DMS114 treated with DMSO at 0.1 percent for 48 hours (cell line): ENCODE results near the gene BTC.
"Not testable (repeated sequence)": the region's sequence is repeated elsewhere in the genome, so short reads cannot be mapped to it uniquely, and the experiment has no call there.

Experiments used
- DNase-seq: peaks from one replicate; lab custom pipeline; 2025; ENCODE audit not compliant: unreplicated experiment; lab: John Stamatoyannopoulos, UW

The BTC gene, protein sequence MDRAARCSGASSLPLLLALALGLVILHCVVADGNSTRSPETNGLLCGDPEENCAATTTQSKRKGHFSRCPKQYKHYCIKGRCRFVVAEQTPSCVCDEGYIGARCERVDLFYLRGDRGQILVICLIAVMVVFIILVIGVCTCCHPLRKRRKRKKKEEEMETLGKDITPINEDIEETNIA

DNA sequence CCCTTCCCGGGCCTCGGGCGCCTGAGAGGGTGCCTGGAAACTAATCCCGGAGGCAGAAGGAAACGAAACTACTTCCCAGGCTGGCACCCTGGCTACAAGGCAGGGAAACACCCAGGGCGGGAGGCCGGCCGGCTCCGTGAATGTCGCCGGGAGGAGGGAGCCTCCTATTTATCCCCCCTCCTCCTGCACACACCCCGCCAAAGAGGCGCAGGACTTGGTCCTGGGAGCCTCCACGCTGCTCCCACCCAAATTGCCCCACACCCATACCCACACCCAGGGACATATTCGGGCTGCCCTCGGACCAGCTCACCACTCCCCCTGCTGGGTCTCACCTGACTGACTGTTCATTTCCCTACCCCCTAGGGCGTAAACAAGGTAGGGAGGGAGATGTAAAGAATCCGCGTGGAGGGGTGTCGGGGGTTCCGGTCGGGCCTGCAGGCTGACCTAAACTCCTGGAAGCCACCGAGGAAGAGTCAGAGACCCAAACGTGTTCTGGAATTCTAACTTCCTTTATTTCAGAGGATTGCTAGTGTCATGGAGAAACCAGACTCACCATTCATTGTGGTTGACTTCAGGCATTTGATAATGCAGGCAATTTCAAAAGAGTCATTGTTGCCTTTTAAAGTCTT lies at the start of gene BTC:
Gene BTC, minus strand, starts transcription at position 142 of the 629 bp plus-strand sequence. CDS start 198 bp downstream, outside the sequence.
- no peak for DNase-seq

DNA sequence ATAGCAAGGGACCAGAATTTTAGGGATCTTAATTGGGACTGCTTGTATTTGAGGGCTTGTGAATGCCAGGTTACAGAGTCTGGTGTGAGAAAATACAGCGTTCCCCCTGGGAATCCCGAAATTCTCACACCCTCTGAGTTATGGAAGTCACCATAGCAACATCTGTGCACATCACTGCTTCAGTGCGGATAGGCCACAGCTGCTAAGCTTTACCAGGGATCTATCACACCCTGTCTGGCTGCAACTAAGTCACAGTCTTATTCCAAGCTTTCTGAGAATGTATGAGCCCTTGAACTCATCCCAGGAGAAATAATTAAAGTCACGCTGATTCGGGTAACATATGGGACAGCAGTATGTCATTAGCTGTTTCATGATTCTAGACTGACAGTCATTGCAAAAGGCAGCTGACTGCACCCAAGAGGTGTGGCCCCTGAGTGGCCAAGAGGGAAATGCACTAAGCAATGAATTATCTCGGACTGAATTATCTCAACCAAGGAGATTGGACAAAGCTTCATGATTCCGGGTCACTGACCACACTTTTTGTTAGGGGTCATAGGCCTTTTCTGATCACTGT lies 46.7 kb upstream of the BTC start:
- no peak for DNase-seq

DNA sequence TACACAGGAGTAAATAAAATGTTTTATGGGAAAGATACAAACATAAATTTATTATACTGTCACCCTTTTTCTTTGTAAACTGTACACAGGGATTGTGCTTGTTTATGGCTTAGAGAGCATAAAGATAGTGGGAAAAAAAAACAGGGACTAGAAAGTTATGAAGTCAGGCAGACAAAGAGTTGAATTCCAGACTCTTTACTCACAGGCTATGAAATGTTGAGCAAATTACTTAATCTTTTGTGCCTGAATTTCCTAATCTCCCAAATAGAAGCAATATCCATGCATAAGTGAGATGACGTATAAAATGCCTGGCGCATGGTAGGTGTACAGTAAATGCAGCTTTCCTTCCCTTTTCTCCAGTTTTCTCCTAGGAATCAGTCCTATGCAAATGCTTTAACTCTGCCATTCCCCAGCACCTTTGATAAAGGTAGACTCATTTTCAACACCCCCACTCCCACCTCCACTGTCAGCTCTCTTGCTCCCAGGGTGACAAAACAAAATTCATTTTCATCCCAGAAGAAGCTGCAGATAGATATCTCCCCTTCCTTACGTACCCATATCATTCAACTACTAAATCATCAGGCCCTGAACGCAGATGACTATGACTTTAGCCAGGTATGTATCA lies 44.5 kb upstream of the BTC start:
- no peak for DNase-seq

DNA sequence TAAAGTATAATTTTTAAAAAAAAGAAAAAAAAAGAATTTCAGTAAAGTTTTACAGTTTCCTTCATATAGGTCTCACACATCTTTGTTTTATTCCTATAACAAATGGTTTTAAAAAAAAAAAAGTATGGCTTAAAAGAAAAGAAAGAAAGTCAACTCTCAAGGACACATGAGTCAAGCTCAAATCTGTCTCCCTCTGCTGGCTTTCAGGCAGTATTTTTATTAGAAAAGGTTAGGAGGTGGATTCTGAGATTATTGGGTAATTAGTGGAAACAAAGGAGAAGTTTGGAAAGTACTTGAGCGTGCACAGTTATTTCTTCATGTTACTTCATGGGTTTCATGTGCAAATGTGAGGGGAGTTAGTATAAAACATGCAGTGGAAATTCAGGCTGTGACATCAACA lies 36.6 kb upstream of the BTC start:
- DNase-seq: no peak

DNA sequence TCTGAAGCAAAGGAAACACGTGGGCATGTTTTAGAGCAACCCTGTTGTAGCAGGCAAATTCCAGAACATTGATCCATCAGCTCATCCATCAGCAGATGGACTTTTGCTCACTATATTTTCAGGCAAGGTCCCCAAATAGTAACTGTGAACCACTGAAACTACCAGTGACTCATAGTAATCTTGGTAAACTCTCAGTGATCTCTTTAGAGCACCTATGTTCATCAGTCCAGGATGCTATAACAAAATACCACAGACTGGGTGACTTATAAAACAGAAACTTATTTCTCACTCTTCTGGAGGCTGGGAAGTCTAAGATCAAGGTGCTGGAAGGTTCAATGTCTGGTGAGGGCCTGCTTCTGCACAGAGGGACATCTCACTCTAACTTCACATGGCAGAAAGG lies 28.9 kb upstream of the BTC start:
- DNase-seq: no peak

GRCh38 chr4:74822603-74823002 lies 28.3 kb upstream of the BTC start:
- no peak for DNase-seq

DNA sequence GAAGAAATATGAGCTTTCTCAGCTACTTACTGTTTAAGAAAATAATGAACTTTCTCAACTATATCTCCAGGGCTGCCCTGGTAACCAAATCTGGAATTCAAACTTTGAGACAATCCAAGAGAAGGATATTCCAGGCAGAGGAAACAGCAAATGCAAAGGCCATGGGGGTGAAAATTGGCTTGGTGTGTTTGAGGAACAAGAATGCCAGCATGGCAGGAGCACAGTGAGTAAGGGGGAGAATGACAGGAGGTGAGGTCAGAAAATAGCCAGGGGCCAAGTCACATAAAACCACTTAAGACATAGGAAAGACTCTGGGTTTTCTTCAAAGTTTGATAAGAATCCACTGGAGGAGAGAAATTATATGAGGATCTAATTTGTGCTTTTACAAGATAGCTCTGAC lies 27.2 kb upstream of the BTC start:
- no peak for DNase-seq

DNA sequence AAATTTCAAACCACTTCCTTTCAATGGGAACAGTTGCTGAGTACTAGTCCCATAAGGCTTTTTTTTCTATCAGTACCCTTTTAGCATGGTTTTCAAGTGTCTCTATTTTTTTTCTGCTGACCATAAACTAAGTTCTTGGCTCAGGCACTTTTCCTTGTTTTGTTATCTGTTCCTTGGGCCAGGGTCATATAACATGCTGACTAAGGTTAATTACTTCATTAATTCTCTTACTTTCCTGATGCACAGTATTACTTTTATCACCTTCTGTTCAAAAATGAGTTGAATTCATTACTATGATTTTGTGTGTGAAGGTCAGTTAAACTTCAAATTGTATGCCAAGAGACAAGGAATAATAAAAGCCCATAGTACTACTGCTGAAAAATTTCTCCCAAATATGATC lies 19.7 kb upstream of the BTC start:
- no peak for DNase-seq

GRCh38 chr4:74812056-74812455 lies 17.7 kb upstream of the BTC start:
- DNase-seq: not testable (repeated sequence)

DNA sequence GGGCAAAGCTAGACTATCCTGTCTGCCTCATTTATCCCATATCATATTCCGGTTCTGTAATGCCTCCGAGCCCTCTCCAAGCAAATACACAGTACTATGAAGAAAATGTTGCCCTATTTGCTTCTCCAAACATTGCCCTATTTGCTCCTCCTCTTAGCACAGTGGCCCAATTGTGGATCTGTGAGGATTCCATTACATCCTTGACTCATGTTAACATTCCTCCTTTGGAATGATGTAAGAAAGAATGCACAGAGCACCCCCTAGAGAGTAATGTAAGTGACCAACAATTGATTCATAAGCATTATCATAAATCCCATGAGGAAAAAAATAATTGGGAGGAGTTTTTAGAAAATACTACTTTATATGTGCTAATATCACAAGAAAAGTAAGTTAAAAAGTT lies 11.3 kb upstream of the BTC start:
- DNase-seq: no peak

- no peak for DNase-seq
These were observed 6.0 kb upstream of the BTC start for GRCh38 chr4:74800310-74800709.

DNA sequence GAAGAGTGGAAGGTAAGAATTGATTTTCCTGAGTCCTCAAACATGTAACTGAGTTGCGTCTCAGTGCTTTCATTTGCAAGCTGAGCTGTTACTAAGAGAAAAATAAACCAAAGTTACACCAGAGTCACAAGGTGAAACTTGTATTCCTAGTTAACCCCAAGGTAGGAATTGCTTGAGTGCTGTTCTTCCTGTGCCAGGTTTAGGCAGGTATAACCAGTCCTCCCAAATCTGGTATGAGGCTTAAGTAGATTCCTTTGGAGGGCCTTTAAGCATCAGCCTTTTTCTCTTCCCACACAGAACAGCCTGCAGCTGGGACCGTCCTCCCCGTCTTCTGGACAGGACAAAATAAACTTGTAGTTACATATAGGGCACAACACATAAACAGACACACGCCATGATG lies 2.3 kb upstream of the BTC start:
- no peak for DNase-seq

DNA sequence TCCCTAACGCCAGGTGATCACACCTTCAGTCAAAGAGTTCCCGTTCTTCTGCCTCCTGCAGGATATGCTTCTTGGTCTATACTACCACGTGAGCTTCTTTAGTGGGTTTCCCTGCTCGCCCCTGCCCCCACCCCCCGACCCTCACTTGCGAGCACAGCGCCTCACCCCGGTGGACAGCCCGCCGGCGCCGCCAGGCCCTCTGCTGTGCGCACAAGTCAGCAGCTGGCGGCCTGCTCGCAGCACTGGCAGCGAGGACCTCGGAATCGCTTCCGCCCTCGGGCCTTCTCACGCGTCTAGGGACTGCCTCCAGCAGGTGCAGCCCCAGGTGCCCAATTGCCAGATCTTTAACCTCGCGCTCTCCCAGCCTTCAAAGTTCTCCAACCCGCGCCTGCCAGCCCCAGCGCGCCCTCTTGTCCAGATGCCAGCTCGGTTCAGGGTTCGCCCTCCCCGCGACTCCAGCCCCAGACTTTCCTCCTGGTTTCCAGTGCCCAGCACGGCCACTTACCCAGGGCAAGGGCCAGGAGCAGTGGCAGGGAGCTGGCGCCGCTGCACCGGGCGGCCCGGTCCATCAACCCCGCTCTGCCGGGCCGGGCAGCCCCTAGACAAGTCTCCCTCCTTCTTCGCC lies 454 bp downstream of the BTC start:
- DNase-seq: no peak

GRCh38 chr4:74790652-74791051 lies 3.7 kb downstream of the BTC start:
- DNase-seq: no peak

DNA sequence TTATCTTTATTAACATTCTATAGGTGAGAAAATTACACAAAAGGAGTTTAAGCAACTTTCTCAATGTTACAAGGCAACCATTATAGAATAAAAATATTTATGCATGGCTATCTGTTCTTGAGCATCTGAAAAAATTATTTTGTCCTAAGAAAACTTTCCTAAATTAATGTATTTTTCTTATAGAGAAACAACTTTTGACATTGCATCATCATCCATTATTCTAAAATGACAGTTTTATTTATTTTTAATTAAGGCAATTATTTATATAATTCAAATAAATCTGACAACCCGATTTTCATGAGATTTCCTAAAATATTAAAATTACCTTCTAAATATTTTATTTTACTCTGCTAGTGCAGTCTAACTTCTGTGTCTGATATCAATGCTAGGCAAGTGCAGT lies 4.8 kb downstream of the BTC start:
- no peak for DNase-seq

DNA sequence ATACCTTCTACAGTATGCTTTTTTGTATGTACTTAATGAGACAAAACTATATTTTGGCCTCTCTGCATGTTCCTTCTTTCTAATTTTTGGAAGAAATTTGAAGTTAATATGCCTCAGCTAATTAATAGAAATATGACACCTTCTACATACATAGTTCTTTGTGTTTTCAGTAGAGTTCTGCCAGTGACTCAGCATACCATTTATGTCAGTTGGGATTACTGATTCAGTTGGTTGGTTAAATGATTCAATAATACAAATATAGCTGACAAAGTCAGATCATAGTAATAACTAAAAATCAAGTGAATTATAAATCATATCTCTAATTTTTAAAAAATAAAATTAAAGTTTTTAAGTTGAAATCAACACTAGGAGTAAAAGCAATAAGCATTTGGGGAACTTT lies 16.8 kb downstream of the BTC start:
- no peak for DNase-seq

GRCh38 chr4:74772783-74773182 lies 21.5 kb downstream of the BTC start:
- DNase-seq: no peak

DNA sequence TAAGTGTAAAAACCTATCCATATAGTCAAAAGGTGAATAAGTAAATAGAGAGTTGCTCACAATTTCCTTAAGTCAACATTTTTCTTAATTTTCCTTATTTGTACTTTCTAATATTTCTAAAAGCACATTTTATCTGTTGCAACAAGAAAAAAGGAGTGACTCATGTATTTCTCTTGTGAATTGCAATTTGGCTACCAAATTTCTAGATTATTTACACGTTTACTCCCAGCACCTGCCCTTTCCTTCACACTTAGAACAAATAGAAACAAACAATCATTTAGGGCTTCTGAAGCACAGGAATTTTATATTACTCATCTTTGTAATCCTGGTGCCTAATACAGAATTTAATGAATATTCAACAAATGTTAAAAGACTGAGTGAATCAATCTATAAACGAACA lies 22.2 kb downstream of the BTC start:
- no peak for DNase-seq

DNA sequence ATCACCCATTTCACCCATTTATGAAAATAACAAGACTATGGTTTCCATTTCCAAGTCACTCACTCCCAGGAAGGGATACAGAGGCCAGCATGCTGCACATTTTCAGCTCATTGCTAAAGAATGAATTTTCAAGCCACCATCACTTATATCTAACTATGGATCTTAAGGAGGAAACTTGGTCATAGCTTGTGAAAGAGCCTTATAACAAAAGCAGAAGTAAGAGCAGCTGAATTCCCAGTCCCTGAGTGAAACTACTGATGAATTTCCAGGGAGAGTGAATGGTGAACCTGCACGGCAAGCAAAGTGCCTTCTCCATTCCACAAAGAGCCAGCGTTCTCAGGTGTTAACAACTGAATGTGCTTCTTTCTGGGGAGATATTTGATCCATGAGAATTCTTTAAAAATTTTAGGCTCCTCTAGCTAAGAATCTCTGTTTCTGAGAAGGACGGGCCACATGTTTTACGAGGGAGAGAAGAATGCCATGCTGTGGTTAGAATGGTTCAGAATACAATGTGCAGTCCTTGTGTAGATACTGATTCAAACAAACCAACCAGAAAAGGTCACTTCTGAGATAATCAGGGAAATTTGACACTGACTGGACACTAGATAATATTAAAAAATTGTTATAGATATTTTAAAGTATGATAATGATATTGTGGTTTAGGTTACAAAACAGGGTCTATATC lies 24.0 kb downstream of the BTC start:
- no peak for DNase-seq

- no peak for DNase-seq
These were observed 25.3 kb downstream of the BTC start for GRCh38 chr4:74768857-74769525.

DNA sequence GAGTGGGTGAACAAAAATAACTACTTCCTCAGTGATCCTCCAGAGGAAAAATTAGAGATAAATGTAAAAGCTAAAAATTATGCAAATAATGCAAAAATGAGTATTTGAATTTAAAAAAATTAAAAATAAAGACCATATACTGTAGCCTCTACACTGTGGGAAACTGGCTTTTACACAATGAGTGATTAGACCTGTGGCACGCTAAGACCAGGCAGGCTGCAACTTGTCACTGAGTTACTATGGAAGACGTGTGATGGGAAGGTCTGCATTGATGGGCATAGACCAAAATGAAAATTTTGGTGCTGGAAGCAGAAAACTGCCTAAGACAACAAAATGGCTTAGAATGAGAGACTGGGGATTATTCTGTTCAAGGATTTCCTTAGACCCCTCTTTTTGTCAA lies 30.2 kb downstream of the BTC start:
- DNase-seq: no peak
